B cell (primary cell): ENCODE data around the gene WNK2.

Source experiments
- CTCF ChIP-seq: fragments of 200-600 bp; IDR thresholded peaks from one replicate; pipeline ENCODE4 v1.8.0; 2022; ENCODE audit warnings: antibody characterized with exemption, mild to moderate bottlenecking
- EZH2 ChIP-seq: IDR thresholded peaks from 2 replicates; pipeline ENCODE4 v1.6.1; 2012; ENCODE audit warnings: borderline replicate concordance, low read depth, mild to moderate bottlenecking, moderate library complexity, low read length; ENCODE audit not compliant: insufficient read depth, poor library complexity, severe bottlenecking

GRCh38 chr9:93148721-93149120 lies 35.2 kb upstream of the WNK2 start:
- TF ChIP-seq CTCF (no peak), EZH2 (no peak)
